Measurements from ENCODE around the gene FBXO45.

- no peak for TF ChIP-seq YY1 (IDR thresholded peaks at IDR 0.05; ENCODE audit: insufficient read depth, insufficient read length)
- TF ChIP-seq SUZ12 (IDR thresholded peaks at IDR 0.05; ENCODE audit: extremely low read depth, insufficient read depth, insufficient read length) = no peak
- no peak for TF ChIP-seq ZNF274 (IDR thresholded peaks at IDR 0.05; ENCODE audit: low read depth, low read length)
These were observed 21.8 kb downstream of the FBXO45 start for GRCh38 chr3:196590279-196590678.
